HPDE6-E6E7 (cell line): Measurements from ENCODE around the gene F2RL3.
A peak's percentile ranks its signal among the peaks of the same experiment; 100 is the strongest.

Source experiments
- DNase-seq: peaks from one replicate; pipeline ENCODE4 v3.0.0; 2011; ENCODE audit warnings: missing footprints; ENCODE audit errors: extremely low spot score

F2RL3 gene

DNA sequence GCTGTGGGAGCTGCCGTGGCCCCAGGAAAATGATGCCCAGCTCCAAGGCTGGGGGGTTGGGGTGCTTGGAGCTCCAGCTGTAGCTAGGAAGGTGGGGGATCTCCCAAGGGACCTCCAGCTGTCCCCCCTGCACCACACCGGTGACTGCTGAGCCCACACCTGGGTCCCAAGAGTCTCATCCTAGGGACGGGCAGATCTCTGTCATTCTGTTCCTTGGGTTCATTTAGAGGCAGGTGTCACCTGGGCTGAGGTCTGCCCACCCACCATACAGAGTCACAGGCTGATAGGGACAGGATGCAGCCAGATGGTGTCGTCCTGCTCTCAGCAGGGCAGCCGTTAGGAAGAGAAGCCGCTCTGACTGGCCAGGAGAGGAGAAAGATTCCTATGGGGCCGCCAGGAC lies 5.3 kb downstream of the F2RL3 start:
- DNase-seq, result no peak

- no peak for DNase-seq
These were observed 6.8 kb downstream of the F2RL3 start for GRCh38 chr19:16895467-16896145.

DNA sequence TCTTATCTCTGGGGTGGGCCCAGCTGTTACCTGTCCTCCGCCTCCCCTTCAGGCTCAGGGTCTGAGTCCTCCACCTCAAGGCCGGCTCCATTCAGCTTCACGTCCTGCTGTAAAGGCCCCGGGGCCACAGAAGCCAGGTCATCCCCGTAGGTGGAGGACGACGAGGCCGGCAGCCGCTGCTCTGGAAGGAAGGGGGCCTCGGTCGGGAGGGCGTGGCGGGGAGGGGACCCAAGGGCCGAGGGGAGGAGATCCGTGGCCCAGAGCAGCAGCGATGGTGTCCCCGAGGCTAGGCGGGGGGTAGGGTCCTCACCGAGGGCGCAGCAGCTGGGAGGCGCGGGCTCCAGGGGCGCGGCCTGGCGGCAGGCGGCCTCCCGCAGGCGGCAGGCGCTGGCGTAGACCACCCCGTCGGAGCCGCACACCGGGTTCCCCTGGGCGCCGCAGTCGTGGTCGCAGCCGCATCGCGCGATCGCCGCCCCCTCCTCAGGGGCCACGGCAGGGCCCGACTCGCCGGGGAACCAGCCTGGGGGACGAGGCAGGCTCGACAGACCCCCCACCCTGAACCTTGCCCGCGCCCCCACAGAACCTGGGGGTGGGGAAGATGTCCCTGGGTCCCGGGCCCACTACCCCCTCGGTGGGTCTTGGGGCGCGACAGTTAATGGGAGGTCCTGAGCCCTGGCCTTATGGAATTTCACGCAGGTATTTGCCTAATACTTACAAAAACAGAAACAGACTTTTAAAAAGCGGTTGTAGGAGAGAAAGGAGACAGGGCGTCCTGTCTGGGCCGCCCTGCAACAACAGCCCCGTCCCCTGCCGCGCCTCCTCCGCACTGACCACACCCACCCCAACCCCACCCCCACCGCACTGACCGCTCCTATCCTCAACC lies 7.6 kb downstream of the F2RL3 start:
- peak; percentile 40 for DNase-seq

GRCh38 chr19:16897029-16897855 lies 8.4 kb downstream of the F2RL3 start:
- DNase-seq, result peak; percentile 96

DNA sequence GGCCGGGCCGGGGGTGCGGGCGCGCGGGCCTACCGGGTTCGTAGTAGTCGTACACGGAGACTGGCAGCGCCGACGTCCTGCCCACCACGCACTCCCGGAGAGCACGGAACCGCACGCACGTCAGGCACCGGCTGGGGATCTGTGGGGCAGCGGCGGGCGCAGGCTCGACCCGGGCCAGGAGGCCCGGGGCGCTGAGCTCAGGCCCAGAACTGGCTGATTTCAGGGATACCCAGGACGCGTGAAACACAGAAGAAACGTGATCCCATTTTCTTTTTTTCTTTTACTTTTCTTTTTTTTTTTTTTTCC lies 9.0 kb downstream of the F2RL3 start:
- DNase-seq, result no peak

DNA sequence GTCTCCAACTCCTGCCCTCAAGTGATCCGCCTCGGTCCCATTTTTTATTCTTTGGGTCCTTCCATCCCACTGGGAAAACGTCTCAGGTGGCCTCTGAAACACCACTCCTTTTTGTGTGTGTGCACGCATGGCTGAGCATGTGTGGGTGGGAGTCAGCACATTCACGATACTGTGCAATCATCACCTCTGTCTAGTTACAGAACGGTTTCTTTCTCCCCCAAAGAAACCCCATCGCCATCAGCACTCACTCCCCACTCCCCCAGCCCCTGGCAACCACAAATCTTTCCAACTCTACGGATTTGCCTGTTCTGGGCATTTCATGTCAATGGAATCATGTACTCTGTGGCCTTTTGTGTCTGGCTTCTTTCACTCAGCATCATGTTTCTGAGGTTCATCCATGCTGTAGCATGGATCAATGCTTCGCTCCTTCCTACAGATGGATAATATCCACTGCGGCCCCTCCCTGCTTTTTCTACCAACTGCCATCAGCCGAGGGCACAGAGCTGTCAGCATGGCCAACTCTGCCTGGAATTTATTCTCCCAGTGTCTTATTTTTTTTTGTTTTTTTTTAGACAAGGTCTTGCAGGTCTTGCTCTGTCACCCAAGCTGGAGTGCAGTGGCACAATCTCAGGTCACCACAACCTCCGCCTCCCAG lies 9.7 kb downstream of the F2RL3 start:
- no peak for DNase-seq

DNA sequence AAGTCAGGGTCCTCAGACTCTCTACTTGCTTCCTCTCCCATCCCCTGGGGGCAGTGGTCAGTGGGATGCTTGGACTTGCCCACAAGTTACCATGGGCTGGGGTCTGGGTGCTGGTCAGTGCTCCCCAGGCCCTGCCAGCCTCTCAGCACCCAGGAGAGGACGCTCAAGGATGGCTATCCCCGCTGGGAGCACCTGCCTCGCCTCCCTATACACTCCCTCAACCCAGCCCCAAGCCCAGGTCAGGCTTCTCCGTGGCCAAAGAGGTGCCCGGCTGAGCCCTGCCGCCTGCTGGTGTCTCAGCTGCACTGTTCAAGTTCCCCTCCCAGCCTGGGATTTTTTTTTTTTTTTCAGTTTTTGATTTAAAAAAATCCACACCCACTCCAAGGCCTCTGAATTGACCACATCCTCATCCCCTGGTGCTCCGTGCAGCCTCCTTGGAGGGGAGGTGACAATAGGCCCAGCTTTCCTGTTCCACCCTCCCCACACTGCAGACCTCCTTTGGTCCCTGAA lies 10.8 kb downstream of the F2RL3 start:
- no peak for DNase-seq

GRCh38 chr19:16901491-16902175 lies 12.8 kb downstream of the F2RL3 start:
- DNase-seq, result no peak

GRCh38 chr19:16902545-16902944 lies 13.7 kb downstream of the F2RL3 start:
- DNase-seq, result no peak

DNA sequence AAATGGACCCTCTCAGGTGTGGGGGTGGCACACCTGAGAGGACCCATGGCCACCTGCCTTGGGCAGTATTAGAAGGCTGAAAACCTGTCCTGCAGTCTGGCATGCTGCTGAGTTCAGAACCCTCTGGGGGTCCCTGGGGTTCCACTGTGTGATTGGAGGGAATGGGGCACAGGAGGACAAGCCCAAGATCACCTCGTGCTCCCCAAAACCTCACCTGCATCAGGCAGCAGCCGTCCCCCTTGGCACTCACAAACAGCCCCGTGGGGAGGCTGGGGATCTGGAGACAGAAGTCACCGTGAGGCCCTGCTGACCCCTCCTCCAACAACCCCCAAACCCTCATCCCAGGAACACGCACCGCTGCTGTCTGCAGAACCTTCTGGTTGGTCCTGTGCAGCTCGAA lies 14.5 kb downstream of the F2RL3 start:
- no peak for DNase-seq

GRCh38 chr19:16904599-16904998 lies 15.8 kb downstream of the F2RL3 start:
- no peak for DNase-seq

DNA sequence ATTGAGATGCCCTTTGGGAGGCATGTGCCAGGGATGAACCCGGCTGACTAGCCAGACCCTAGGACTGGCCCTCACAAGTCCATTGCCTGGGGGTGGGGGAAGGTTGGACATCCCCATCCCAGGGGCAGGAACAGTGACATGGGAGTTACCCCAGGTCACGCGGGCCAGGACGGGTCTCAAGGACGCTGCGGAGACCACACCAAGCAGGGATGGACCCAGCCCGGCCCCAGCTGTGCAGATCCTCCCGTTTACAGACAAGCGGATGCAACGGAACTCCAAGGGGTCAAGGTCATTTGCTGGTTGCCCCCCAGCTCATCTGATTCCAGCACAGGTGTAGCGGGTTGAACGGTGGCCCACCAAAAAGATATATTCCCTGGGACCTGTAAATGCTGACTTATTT lies 20.0 kb downstream of the F2RL3 start:
- DNase-seq, result no peak

- DNase-seq, result no peak
These were observed 22.2 kb downstream of the F2RL3 start for GRCh38 chr19:16911046-16911445.

- DNase-seq, result no peak
These were observed 24.0 kb downstream of the F2RL3 start for GRCh38 chr19:16912780-16913179.

GRCh38 chr19:16914421-16914820 lies 25.6 kb downstream of the F2RL3 start:
- DNase-seq, result no peak

- no peak for DNase-seq
These were observed 26.3 kb downstream of the F2RL3 start for GRCh38 chr19:16915135-16915534.

DNA sequence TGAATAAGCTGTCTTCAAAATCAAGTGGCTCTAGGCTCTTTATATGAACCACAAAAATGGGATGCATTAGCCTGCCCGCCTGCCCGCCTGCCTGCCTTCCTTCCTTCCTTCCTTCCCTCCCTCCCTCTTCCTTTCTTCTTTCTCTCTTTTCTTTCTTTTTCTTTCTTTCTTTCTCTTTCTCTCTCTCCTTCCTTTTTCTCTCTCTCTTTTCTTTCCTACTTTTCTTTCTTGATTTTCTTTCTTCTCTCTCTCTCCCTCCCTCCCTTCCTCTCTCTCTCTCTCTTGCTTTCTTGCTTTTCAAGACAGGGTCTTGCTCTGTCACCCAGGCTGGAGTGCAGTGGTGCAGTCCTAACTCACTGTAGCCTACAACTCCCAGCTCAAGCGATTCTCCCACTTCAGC lies 26.9 kb downstream of the F2RL3 start:
- DNase-seq, result no peak

DNA sequence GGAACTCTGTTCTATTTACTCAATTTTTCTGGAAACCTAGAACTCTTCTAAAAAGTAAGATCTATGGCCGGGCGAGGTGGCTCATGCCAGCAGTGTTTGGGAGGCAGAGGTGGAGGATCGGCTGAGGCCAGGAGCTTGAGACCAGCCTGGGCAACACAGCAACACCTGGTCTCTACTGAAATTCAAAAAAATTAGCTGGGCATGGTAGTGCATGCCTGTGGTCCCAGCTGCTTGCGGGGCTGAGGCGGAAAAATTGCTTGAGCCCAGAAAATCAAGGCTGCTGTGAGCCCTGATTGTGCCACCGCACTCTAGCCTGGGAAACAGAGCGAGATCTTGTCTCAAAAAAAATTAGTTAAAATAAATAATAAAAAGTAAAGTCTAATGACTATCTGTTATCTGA lies 28.6 kb downstream of the F2RL3 start:
- DNase-seq, result no peak

- no peak for DNase-seq
These were observed 30.7 kb downstream of the F2RL3 start for GRCh38 chr19:16919496-16919895.

DNA sequence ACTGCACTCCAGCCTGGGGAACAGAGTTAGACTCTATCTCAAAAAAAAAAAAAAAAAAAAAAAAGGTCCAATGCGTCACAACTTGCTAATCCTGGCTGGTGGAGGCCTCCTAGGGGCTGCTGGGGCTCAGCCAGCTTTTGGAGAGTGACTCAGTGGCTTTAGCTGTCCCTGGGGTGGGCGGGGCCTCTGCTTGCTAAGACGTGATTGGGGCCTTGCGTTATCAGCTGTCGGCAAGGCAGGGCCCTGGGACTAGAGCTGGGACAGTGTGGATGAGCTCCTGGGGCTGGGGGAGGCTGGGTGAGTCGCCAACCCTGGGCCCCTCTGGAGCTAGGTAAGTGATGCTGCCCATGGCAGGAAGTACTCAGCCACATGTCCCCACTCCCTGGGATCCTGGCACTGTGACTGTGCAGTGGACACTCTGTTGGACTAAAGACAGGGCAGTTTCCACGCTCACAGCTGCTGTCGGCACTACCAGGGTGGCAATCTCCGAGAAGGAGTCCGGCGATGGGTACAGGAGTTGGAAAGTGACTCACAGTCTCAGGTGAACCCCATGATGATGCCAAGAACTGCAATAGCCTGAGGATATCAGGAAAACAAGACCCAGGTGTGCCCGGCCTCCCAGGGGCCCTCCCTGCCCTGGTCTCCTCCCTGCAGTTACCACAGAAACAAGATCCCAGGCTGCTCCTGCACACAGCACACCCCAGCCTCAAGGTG lies 32.2 kb downstream of the F2RL3 start:
- DNase-seq, result peak; percentile 67
